ENCODE measurements around the gene C1orf116.

GRCh38 chr1:206979379-206980043 is 53.0 kb downstream of the C1orf116 start:
- peak; percentile 34 for TF ChIP-seq CTCF (IDR thresholded peaks at IDR 0.05; ENCODE audit: insufficient read depth, low read length)
- TF ChIP-seq POLR2AphosphoS5 (IDR thresholded peaks at IDR 0.05; ENCODE audit: low read depth) = no peak
- no peak for TF ChIP-seq GABPA (IDR thresholded peaks at IDR 0.05; ENCODE audit: low read depth)
- TF ChIP-seq SPI1 (IDR thresholded peaks at IDR 0.05; ENCODE audit: borderline replicate concordance, low read depth) = no peak
- TF ChIP-seq REST (IDR thresholded peaks at IDR 0.05; ENCODE audit: insufficient replicate concordance, low read depth) = no peak
